Neuronal stem cell (in vitro differentiated cells): Measurements from ENCODE around the gene ETV6.

Experiments used
- DNase-seq: peaks from one replicate; pipeline ENCODE4 v3.0.0-alpha.2; 2013; ENCODE audit warnings: low spot score
- H2AFZ ChIP-seq: one replicate; pipeline ENCODE4 v1.6.1; 2013; ENCODE audit warnings: mild to moderate bottlenecking, low read length, inconsistent platforms
- H2AK5ac ChIP-seq: 2 replicates; pipeline ENCODE4 v1.6.1; 2013; ENCODE audit warnings: low read depth, mild to moderate bottlenecking, inconsistent platforms, low read length, moderate library complexity, mixed read lengths
- H2BK120ac ChIP-seq: 2 replicates; pipeline ENCODE4 v1.6.1; 2013; ENCODE audit warnings: low read depth, mild to moderate bottlenecking, inconsistent platforms, low read length, moderate library complexity, mixed read lengths
- H2BK12ac ChIP-seq: one replicate; pipeline ENCODE4 v1.6.1; 2013; ENCODE audit warnings: low read length, inconsistent platforms
- H2BK15ac ChIP-seq: 2 replicates; pipeline ENCODE4 v1.6.1; 2013; ENCODE audit warnings: mild to moderate bottlenecking, low read length, inconsistent platforms, mixed read lengths
- H2BK5ac ChIP-seq: one replicate; pipeline ENCODE4 v1.6.1; 2013; ENCODE audit warnings: inconsistent platforms, mild to moderate bottlenecking, low read length, moderate library complexity
- H3K14ac ChIP-seq: one replicate; pipeline ENCODE4 v1.6.1; 2013; ENCODE audit warnings: low read length, inconsistent platforms
- H3K18ac ChIP-seq: 2 replicates; pipeline ENCODE4 v1.6.1; 2013; ENCODE audit warnings: low read length, inconsistent platforms
- H3K23ac ChIP-seq: 2 replicates; pipeline ENCODE4 v1.6.1; 2013; ENCODE audit warnings: low read depth, mild to moderate bottlenecking, mixed read lengths, low read length, inconsistent platforms; ENCODE audit not compliant: poor library complexity
- H3K27ac ChIP-seq: replicated peaks from 3 replicates; pipeline ENCODE4 v1.5.1; 2013; ENCODE audit warnings: low read length, inconsistent platforms
- H3K27me3 ChIP-seq, 3 experiments: 2 replicates each; pipeline ENCODE4 v1.6.1; 2013; ENCODE audit warnings: low read length in 3 of 3, mild to moderate bottlenecking in 2 of 3, inconsistent platforms in 1 of 3, low read depth in 1 of 3, mixed read lengths in 1 of 3, moderate library complexity in 1 of 3; ENCODE audit not compliant: control insufficient read depth in 3 of 3, insufficient read depth in 3 of 3
- H3K36me3 ChIP-seq, 2 donors: replicated peaks in 1 of 2; 2 replicates each; pipeline ENCODE4 v1.6.1; 2013; ENCODE audit warnings: low read length in 2 of 2; ENCODE audit not compliant: control insufficient read depth in 2 of 2, insufficient read depth in 2 of 2
- H3K4ac ChIP-seq: 2 replicates; pipeline ENCODE4 v1.6.1; 2013; ENCODE audit warnings: inconsistent platforms, mild to moderate bottlenecking, low read length, moderate library complexity
- H3K4me1 ChIP-seq, 2 donors: 1 replicate in 1 of 2; 2 replicates in 1 of 2; pipeline ENCODE4 v1.6.1; 2013; ENCODE audit warnings: low read length in 2 of 2, low read depth in 1 of 2; ENCODE audit not compliant: control insufficient read depth in 2 of 2, insufficient read depth in 1 of 2
- H3K4me2 ChIP-seq: one replicate; pipeline ENCODE4 v1.6.1; 2013; ENCODE audit warnings: mild to moderate bottlenecking, low read length, inconsistent platforms; ENCODE audit not compliant: insufficient read depth, poor library complexity, severe bottlenecking
- H3K4me3 ChIP-seq, 2 donors: 2 replicates each; pipeline ENCODE4 v1.5.1; 2013; ENCODE audit warnings: low read length in 2 of 2, mild to moderate bottlenecking in 2 of 2, inconsistent platforms in 1 of 2, moderate library complexity in 1 of 2
- H3K79me1 ChIP-seq: one replicate; pipeline ENCODE4 v1.6.1; 2013; ENCODE audit warnings: low read depth, mild to moderate bottlenecking, inconsistent platforms, low read length, moderate library complexity
- H3K9ac ChIP-seq: one replicate; pipeline ENCODE4 v1.6.1; 2013; ENCODE audit warnings: mild to moderate bottlenecking, low read depth, low read length, inconsistent platforms; ENCODE audit not compliant: poor library complexity
- H3K9me3 ChIP-seq, 2 donors: replicated peaks in 1 of 2; 2 replicates each; pipeline versions ENCODE3 to v1.6.1; 2013; ENCODE audit warnings: low read length in 2 of 2, mild to moderate bottlenecking in 2 of 2, inconsistent platforms in 1 of 2, low read depth in 1 of 2, mixed read lengths in 1 of 2, moderate library complexity in 1 of 2; ENCODE audit not compliant: control insufficient read depth in 2 of 2, insufficient read depth in 1 of 2
- H4K8ac ChIP-seq: one replicate; pipeline ENCODE4 v1.6.1; 2013; ENCODE audit warnings: low read depth, mild to moderate bottlenecking, inconsistent platforms, low read length, moderate library complexity
- H4K91ac ChIP-seq: one replicate; pipeline ENCODE4 v1.6.1; 2013; ENCODE audit warnings: low read length, low read depth, mild to moderate bottlenecking, inconsistent platforms; ENCODE audit not compliant: poor library complexity
- WGBS, 2 donors: extraction: QIAGEN DNeasy Blood & Tissue Kit; methylation state at CpG; one replicate each; pipeline ENCODE4 v1.1.7; 2013; ENCODE audit warnings: missing lambda C conversion rate in 2 of 2, mixed read lengths in 1 of 2; ENCODE audit not compliant: insufficient read length in 2 of 2, insufficient replicate concordance in 1 of 2; ENCODE audit errors: extremely low coverage in 2 of 2; 5-methylcytosine and 5-hydroxymethylcytosine counted together

The ETV6 gene

DNA sequence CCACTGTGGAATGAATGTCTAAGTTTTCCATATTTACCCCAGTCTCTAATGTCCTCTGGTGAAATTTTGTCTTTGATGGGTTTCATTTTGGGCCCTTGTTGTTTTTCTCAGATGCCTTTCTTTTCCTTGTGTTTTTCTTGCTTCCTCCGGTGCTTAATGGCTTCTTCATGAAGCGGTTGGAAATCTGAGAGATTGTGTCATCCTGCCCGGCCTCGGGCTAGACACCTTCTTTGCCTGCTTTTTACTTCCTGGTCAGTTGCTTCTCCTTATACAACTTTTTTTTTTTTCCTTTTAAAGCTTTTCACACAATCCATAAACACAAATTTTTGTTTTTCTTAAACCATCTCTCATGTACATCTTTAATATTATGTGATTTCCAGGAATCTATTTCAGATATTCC, 7.1 kb downstream of the ETV6 start:
- Histone ChIP-seq H3K18ac (no peak overlapping the region), H4K8ac (no peak overlapping the region), H3K4me2 (no peak overlapping the region), H3K9me3 (no peaks in the 10 kb centered on the region), H2BK15ac (no peak overlapping the region), H3K27ac (no peak overlapping the region), H3K4me1 (peaks cover 14 to 16% of the 10 kb centered on the region in 2 donors), H2AK5ac (no peak overlapping the region), H2BK5ac (no peak overlapping the region), H3K4me3 (no peak overlapping the region), H3K27me3 (no peaks in the 10 kb centered on the region), H3K36me3 (peaks cover 0 to 13% of the 10 kb centered on the region in 2 donors), H2BK120ac (no peak overlapping the region), H4K91ac (no peak overlapping the region), H2AFZ (no peak overlapping the region), H3K14ac (no peak overlapping the region), H3K79me1 (peaks cover 7% of the 10 kb centered on the region), H2BK12ac (no peak overlapping the region), H3K23ac (no peak overlapping the region), H3K9ac (no peak overlapping the region), H3K4ac (no peak overlapping the region)
- no peak for DNase-seq
- no CpG with 5 or more reads among the region's 4 CpGs for WGBS, 2 donors

DNA sequence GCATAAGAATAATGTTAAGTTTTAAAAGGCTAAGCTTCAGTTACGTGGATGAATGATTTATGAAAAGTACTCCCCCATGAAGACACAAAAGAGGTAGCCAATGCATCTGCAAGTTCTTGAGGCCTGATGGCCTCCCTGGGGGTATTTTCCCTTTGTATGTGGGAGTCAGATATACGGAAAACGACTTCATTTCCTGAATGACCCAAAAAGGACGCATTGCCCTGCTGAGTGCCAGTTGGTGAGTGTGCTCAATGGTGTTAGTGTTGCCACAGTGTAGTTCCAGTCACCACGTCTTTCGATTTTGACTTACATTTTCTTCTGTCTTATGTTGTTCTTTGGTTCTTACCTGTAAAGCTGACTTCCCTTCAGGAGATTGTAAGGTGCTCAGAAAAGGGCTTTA, 8.0 kb downstream of the ETV6 start:
- Histone ChIP-seq H3K4me2 (no peak overlapping the region), H2BK12ac (no peak overlapping the region), H3K4me1 (peaks cover 11 to 12% of the 10 kb centered on the region in 2 donors), H3K9ac (no peak overlapping the region), H2AFZ (no peak overlapping the region), H3K18ac (no peak overlapping the region), H3K27me3 (no peaks in the 10 kb centered on the region), H3K4ac (no peak overlapping the region), H3K4me3 (no peak overlapping the region), H3K9me3 (no peaks in the 10 kb centered on the region), H3K79me1 (peaks cover 7% of the 10 kb centered on the region), H4K8ac (no peak overlapping the region), H3K14ac (no peak overlapping the region), H4K91ac (no peak overlapping the region), H2BK5ac (no peak overlapping the region), H2AK5ac (no peak overlapping the region), H3K36me3 (peaks cover 0 to 17% of the 10 kb centered on the region in 2 donors), H3K27ac (no peak overlapping the region), H2BK15ac (no peak overlapping the region), H3K23ac (no peak overlapping the region), H2BK120ac (no peak overlapping the region)
- no peak for DNase-seq
- no CpG with 5 or more reads among the region's 6 CpGs for WGBS, 2 donors

DNA sequence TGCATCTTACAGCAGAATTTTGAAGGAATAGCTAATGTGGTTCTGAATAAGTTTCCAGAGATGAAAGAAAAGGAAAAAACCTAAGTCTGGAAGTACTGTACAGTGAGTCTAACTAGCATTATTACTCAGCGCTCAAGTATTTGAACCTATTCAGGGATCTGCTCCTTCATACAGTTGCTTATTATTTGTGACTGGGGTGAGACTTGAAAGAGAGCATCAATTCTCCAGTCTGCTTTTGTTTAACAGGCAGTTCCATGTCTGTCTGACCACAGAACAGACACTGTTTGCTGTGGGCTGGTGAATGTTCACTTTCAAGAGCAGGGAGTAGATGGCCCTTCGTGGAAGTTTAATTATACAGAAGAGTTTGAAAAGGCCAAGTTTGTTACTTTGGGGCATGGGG, 9.3 kb downstream of the ETV6 start:
- no peak overlapping the region for H4K91ac ChIP-seq
- H2BK12ac ChIP-seq, result no peak overlapping the region
- H3K4me2 ChIP-seq, result no peak overlapping the region
- H3K4me1 ChIP-seq, result peaks cover 2 to 6% of the 10 kb centered on the region in 2 donors
- no peak overlapping the region for H2BK120ac ChIP-seq
- H3K27me3 ChIP-seq, result no peaks in the 10 kb centered on the region
- no CpG with 5 or more reads among the region's 2 CpGs for WGBS, 2 donors
- H3K23ac ChIP-seq, result no peak overlapping the region
- no peak overlapping the region for H3K14ac ChIP-seq
- H3K9me3 ChIP-seq, result no peaks in the 10 kb centered on the region
- no peak overlapping the region for H3K4me3 ChIP-seq
- no peak overlapping the region for H3K9ac ChIP-seq
- H2BK5ac ChIP-seq, result no peak overlapping the region
- no peak for DNase-seq
- no peak overlapping the region for H2AFZ ChIP-seq
- peaks cover 0 to 17% of the 10 kb centered on the region in 2 donors for H3K36me3 ChIP-seq
- no peak overlapping the region for H2AK5ac ChIP-seq
- H2BK15ac ChIP-seq, result no peak overlapping the region
- H4K8ac ChIP-seq, result no peak overlapping the region
- peaks cover 5% of the 10 kb centered on the region for H3K79me1 ChIP-seq
- H3K27ac ChIP-seq, result no peak overlapping the region
- no peak overlapping the region for H3K4ac ChIP-seq
- H3K18ac ChIP-seq, result no peak overlapping the region

DNA sequence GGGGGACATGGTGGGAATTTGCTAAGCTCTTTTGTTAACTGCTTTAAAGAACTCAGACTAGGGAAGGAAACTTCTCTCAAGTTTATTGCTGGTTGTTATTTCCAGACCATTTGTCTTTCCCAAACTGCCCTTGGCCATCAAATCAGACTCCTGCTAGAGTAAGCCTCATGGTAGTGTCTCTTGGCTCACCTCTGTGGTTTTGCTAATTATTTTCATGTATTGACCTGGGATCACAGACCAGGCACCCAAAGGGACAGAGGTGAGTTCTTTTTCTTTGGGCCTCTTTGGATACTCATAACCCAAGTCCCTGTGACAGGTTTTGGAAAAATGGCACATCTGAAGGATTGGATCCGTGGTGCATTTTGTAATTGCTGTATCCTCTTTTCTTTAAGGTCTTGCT, 11.2 kb downstream of the ETV6 start:
- H2BK5ac ChIP-seq, result no peak overlapping the region
- no peaks in the 10 kb centered on the region for H3K27me3 ChIP-seq
- H2BK12ac ChIP-seq, result no peak overlapping the region
- no peak overlapping the region for H4K8ac ChIP-seq
- no peak overlapping the region for H3K9ac ChIP-seq
- no peak overlapping the region for H2BK15ac ChIP-seq
- no CpG with 5 or more reads among the region's 1 CpG for WGBS, 2 donors
- DNase-seq, result no peak
- H3K4ac ChIP-seq, result no peak overlapping the region
- no peak overlapping the region for H3K23ac ChIP-seq
- peaks cover 3 to 5% of the 10 kb centered on the region in 2 donors for H3K9me3 ChIP-seq
- no peak overlapping the region for H3K27ac ChIP-seq
- peaks cover 2 to 6% of the 10 kb centered on the region in 2 donors for H3K4me1 ChIP-seq
- no peak overlapping the region for H3K4me2 ChIP-seq
- no peak overlapping the region for H3K4me3 ChIP-seq
- H3K14ac ChIP-seq, result no peak overlapping the region
- peaks cover 0 to 21% of the 10 kb centered on the region in 2 donors for H3K36me3 ChIP-seq
- H2AK5ac ChIP-seq, result no peak overlapping the region
- H2AFZ ChIP-seq, result no peak overlapping the region
- H4K91ac ChIP-seq, result no peak overlapping the region
- H3K79me1 ChIP-seq, result peaks cover 3% of the 10 kb centered on the region
- H2BK120ac ChIP-seq, result no peak overlapping the region
- H3K18ac ChIP-seq, result no peak overlapping the region
